UCSD-AML1 (cell line): ENCODE measurements around the gene PLK5.
A peak's percentile ranks its signal among the peaks of the same experiment; 100 is the strongest.
"Not testable (repeated sequence)": the region's sequence is repeated elsewhere in the genome, so short reads cannot be mapped to it uniquely, and the experiment has no call there.

Experiments
- DNase-seq: peaks from one replicate; lab custom pipeline; 2025; ENCODE audit not compliant: unreplicated experiment; lab: John Stamatoyannopoulos, UW

The PLK5 gene

GRCh38 chr19:1507763-1508506 lies 15.9 kb upstream of the PLK5 start:
- DNase-seq = peak; percentile 94

- DNase-seq = no peak
Measured at GRCh38 chr19:1508507-1508856, 15.4 kb upstream of the PLK5 start.

GRCh38 chr19:1509602-1510441 lies 14.1 kb upstream of the PLK5 start:
- DNase-seq = no peak

DNA sequence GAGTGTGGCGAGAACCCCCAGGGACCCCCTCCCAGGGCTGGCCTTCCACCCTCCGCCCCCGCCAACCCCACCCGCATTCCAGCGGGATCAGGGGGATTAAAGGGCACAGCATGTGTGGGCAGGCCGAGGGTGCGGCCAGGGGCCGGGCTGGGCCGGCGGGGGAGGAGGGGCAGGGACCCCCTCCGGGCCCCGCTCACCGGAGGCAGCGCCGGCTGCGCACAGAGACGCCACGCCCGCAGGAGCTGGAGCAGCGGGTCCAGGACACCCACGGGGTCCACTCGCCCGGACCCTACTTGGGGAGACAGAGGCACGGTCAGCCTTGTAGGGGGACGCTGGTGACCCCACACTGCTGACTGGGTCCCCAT lies 13.5 kb upstream of the PLK5 start:
- no peak for DNase-seq

GRCh38 chr19:1510807-1511206 lies 13.1 kb upstream of the PLK5 start:
- no peak for DNase-seq

- no peak for DNase-seq
Measured at GRCh38 chr19:1511318-1512317, 12.3 kb upstream of the PLK5 start.

GRCh38 chr19:1512671-1513498 lies 11.0 kb upstream of the PLK5 start, which contains the start of gene ADAMTSL5:
TSS of gene ADAMTSL5 (minus strand) at chr19:1513019. CDS start at chr19:1510943, 2,076 bp downstream.
- peak; percentile 68 for DNase-seq

DNA sequence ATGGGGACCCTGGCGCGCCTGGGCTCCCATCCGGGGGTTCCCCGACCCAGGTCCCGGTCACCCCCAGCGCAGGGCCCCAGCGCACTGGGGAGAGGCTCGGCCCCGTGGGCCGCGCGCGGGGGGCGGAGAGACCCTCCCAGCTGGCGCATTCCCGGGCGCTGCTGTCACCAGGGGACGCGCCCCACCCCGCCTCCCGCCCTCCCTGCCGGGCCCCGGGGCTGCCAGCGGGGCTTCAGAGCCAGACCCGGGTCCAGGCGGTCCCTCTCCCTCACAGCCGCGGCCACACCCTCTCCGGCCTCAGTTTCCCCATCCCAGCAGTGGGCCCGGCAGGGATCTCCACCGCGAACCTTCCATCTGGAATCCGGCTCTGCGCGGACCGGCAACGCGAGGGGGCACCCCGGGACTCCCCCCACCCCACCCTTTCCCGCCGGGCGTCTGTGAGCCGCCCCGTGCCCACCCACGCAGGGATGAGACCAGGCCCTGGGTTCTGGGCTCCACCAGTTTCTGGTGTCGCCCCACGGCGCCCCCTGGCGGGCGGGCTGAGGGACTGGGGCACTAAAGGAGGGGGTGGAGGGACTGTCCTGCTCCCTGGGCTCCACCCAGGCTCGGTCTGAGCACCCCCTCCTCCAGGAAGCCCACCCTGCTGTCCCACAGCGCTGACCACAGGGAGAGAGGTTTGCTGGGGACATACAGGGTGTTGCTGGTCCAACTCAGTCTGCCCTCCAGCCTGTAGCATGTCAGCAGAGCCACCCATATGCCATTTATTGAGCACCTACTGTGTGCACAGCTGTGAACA lies 10.2 kb upstream of the PLK5 start:
- peak; percentile 76 for DNase-seq

DNA sequence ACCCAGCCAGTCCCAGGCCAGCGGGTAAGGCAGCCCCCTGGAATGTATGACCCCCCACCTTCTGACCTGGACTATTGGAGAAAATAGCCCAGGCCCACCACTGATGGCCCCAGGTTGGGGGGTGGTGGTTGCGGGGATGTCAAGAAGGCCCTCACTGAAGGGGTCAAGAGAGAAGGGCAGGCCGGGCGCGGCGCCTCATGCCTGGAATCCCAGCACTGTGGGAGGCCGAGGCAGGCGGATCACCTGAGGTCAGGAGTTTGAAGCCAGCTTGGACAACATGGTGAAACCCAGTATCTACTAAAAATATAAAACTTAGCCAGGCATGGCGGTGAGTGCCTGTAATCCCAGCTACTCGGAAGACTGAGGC lies 9.6 kb upstream of the PLK5 start:
- no peak for DNase-seq

- DNase-seq = no peak
Measured at GRCh38 chr19:1514986-1515721, 8.7 kb upstream of the PLK5 start.

GRCh38 chr19:1516395-1516753 lies 7.5 kb upstream of the PLK5 start:
- DNase-seq = no peak

- no peak for DNase-seq
Measured at GRCh38 chr19:1518471-1518870, 5.4 kb upstream of the PLK5 start.

DNA sequence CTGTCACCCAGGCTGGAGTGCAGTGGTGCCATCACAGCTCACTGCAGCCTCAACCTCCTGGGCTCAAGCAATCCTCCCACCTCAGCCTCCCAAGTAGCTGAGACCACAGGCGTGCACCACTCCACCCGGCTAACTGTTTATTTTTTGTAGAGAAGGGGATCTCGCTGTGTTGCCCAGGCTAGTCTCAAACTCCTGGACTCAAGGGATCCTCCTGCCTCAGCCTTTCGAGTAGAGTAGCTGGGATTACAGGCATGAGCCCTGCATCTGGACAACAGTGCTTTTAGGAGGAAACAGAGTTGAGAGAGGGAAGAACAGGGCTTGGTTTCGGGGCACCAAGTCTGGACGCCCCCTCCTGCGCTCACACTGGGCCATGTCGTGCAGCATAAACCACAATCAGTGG lies 4.1 kb upstream of the PLK5 start:
- DNase-seq = not testable (repeated sequence)

GRCh38 chr19:1520203-1520780 lies 3.6 kb upstream of the PLK5 start:
- no peak for DNase-seq

DNA sequence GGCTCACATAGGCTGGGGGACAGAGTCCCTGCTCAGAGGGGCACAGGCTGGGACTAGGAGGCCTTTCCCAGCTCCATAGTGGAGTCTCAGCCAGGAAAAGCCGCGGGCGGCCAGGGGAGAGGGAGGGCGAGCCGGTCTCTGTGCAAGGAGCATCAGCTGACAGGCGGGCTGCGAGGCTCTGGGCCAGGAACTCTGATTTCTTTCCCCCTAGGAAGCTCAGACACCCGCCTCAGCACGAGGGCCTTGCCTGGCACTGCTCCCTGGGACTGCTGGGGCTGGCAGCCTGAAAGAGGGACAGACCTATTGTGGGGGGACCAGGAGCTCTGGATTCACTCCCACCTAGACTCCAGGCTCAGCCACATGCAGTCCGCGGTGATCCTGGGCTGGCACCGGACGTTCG lies 2.2 kb upstream of the PLK5 start:
- DNase-seq = no peak

GRCh38 chr19:1522061-1522460 lies 1.8 kb upstream of the PLK5 start:
- no peak for DNase-seq

- DNase-seq = no peak
Measured at GRCh38 chr19:1522838-1523237, 1.0 kb upstream of the PLK5 start.

- DNase-seq = no peak
Measured at GRCh38 chr19:1524287-1524971, 552 bp downstream of the PLK5 start.
